Measurements from ENCODE around the gene GRAMD1A.
"Not testable (repeated sequence)": the region's sequence is repeated elsewhere in the genome, so short reads cannot be mapped to it uniquely, and the experiment has no call there.

Gene GRAMD1A

DNA sequence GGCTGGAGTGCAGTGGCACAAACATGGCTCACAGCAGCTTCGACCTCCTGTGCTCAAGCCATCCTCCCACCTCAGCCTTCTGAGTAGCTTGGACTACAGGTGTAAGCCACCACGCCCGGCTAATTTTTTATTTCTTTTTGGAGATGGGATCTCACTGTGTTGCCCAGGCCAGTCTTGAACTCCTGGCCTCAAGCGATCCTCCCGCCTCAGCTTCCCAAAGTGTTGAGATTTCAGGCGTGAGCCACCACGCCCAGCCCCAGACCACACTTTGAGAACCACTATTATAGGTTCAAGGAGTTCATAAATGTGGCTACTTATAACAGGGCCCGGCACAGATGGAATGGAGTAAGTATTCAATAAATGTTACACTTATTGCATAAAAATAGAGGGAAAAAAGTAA lies 26.9 kb downstream of the GRAMD1A start:
- no peak overlapping the region for H3K4me3 ChIP-seq
- H3K9me3 ChIP-seq (ENCODE audit: low read depth, low read length) = no peaks in the 10 kb centered on the region
- DNase-seq (ENCODE audit: low read depth, low spot score) = no peak
- H3K9ac ChIP-seq (ENCODE audit: insufficient read length) = no peak overlapping the region
- peaks cover 20% of the 10 kb centered on the region; the same call in 1 of the 2 replicates for H3K36me3 ChIP-seq (ENCODE audit: insufficient read depth, low read length)
- H3K27ac ChIP-seq = no peak overlapping the region
- TF ChIP-seq FOXP2 (optimal IDR thresholded peaks at IDR 0.05; ENCODE audit: control extremely low read depth, extremely low read length, insufficient read depth) (no peak), POLR2AphosphoS5 (IDR thresholded peaks at IDR 0.05; ENCODE audit: borderline replicate concordance, low read depth, low read length) (no peak), EZH2 (IDR thresholded peaks at IDR 0.05) (no peak)

- no peak for DNase-seq (ENCODE audit: low read depth, low spot score)
- no peak overlapping the region for H3K4me3 ChIP-seq
- no peak overlapping the region for H3K9ac ChIP-seq (ENCODE audit: insufficient read length)
- TF ChIP-seq FOXP2 (optimal IDR thresholded peaks at IDR 0.05; ENCODE audit: control extremely low read depth, extremely low read length, insufficient read depth) = no peak
- no peak; the same call in 1 of the 2 replicates for TF ChIP-seq POLR2AphosphoS5 (IDR thresholded peaks at IDR 0.05; ENCODE audit: borderline replicate concordance, low read depth, low read length)
- TF ChIP-seq EZH2 (IDR thresholded peaks at IDR 0.05) = no peak
- H3K36me3 ChIP-seq (ENCODE audit: insufficient read depth, low read length) = peaks cover 18% of the 10 kb centered on the region; the same call in 1 of the 2 replicates
- H3K9me3 ChIP-seq (ENCODE audit: low read depth, low read length) = no peaks in the 10 kb centered on the region
- no peak overlapping the region for H3K27ac ChIP-seq
Measured at GRCh38 chr19:35027851-35028599, 27.9 kb downstream of the GRAMD1A start.

DNA sequence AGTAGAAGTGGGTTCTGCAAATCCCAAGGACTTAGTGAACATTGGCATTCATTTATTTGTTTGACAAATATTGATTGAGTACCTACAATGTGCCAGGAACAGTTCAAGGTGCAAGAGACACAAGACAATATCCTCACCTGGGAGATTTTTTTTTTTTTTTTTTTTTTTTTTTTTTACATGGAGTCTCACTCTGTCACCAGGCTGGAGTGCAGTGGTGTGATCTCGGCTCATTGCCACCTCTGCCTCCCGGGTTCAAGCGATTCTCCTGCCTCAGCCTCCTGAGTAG lies 28.4 kb downstream of the GRAMD1A start:
- H3K9me3 ChIP-seq (ENCODE audit: low read depth, low read length); DNase-seq (ENCODE audit: low read depth, low spot score); H3K4me3 ChIP-seq; H3K9ac ChIP-seq (ENCODE audit: insufficient read length); H3K27ac ChIP-seq: not testable (repeated sequence)
- peaks cover 14% of the 10 kb centered on the region; the same call in 1 of the 2 replicates for H3K36me3 ChIP-seq (ENCODE audit: insufficient read depth, low read length)

DNA sequence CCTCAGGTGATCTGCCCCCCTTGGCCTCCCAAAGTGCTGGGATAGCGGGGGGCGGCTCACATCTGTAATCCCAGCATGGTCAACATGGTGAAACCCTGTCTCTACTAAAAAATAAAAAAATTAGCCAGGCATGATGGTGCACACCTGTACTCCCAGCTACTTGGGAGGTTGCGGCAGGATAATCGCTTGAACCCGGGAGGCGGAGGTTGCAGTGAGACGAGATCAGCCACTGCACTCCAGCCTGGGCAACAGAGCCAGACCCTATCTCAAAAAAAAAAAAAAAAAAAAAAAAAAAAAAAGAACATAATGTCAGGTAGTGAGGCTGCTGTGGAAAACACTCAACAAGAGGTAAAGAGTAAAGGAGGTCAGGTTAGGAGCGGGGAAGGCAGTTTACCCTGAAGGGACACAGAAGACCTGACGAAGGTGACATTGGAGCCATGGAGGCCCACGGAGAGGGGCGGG lies 29.2 kb downstream of the GRAMD1A start:
- H3K9ac ChIP-seq (ENCODE audit: insufficient read length); H3K36me3 ChIP-seq (ENCODE audit: insufficient read depth, low read length); H3K4me3 ChIP-seq; DNase-seq (ENCODE audit: low read depth, low spot score); H3K27ac ChIP-seq; H3K9me3 ChIP-seq (ENCODE audit: low read depth, low read length): not testable (repeated sequence)

GRCh38 chr19:35029737-35030256 lies 29.7 kb downstream of the GRAMD1A start:
- H3K4me3 ChIP-seq = peak overlapping the region; percentile 66
- no peak for DNase-seq (ENCODE audit: low read depth, low spot score)
- TF ChIP-seq EZH2 (IDR thresholded peaks at IDR 0.05) = no peak
- no peak for TF ChIP-seq POLR2AphosphoS5 (IDR thresholded peaks at IDR 0.05; ENCODE audit: borderline replicate concordance, low read depth, low read length)
- TF ChIP-seq FOXP2 (optimal IDR thresholded peaks at IDR 0.05; ENCODE audit: control extremely low read depth, extremely low read length, insufficient read depth) = no peak
- no peak overlapping the region for H3K27ac ChIP-seq
- peaks cover 4% of the 10 kb centered on the region; the same call in 1 of the 2 replicates for H3K36me3 ChIP-seq (ENCODE audit: insufficient read depth, low read length)
- no peak overlapping the region for H3K9ac ChIP-seq (ENCODE audit: insufficient read length)
- H3K9me3 ChIP-seq (ENCODE audit: low read depth, low read length) = no peaks in the 10 kb centered on the region

DNA sequence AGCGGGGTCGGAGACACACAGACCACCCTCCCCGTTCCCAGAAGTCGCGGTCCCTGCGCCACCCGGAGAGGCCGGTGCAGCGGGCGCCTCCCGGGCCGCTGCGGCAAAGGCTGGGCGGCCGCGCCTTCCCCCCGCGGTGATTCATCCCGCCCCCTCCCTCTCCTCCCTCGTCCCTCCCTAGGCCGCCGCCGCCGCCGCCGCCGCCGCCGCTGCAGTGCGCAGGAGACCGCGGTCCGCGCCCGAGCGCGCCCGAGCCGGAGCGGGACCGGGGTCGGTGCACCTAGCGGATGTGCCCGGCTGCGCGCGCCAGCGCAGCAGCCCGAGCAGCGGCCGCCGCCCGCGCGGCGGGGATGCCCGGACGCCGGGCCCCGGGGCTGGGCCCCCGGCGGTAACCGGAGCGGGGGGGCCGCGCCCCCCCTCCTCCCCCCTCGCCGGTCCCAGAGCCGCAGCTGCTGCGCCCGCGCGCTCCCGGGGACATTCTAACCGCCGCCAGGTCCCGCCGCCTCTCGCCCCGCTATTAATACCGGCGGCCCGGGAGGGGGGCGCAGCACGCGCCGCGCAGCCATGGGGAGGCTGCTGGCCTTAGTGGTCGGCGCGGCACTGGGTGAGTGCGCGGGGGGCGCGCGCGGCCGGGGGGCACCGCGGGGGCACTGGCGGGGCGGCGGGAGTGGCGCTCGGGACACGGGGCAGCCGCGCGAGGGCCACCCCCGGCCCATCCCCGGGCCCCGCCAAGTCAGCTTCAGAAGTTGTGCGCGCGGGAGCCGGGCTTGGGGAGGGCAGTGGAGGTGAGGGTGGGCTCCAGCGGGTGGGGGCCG lies 30.3 kb downstream of the GRAMD1A start, which contains the start of gene SCN1B:
SCN1B (plus strand) TSS at position 214 of the 815 bp plus-strand sequence; CDS start at position 565, 351 bp downstream.
- Histone ChIP-seq H3K36me3 (ENCODE audit: insufficient read depth, low read length) (peaks cover 3% of the 10 kb centered on the region; the same call in 1 of the 2 replicates), H3K27ac (no peak within 1 kb of the TSS), H3K4me3 (peak within 1 kb of the TSS; percentile 66), H3K9ac (ENCODE audit: insufficient read length) (no peak within 1 kb of the TSS), H3K9me3 (ENCODE audit: low read depth, low read length) (no peaks in the 10 kb centered on the region)
- no peak for DNase-seq (ENCODE audit: low read depth, low spot score)
- no peak for TF ChIP-seq FOXP2 (optimal IDR thresholded peaks at IDR 0.05; ENCODE audit: control extremely low read depth, extremely low read length, insufficient read depth)
- no peak for TF ChIP-seq EZH2 (IDR thresholded peaks at IDR 0.05)
- no peak for TF ChIP-seq POLR2AphosphoS5 (IDR thresholded peaks at IDR 0.05; ENCODE audit: borderline replicate concordance, low read depth, low read length)

GRCh38 chr19:35031072-35031881 lies 31.2 kb downstream of the GRAMD1A start:
- DNase-seq (ENCODE audit: low read depth, low spot score) = no peak
- H3K27ac ChIP-seq = no peak overlapping the region
- H3K9ac ChIP-seq (ENCODE audit: insufficient read length) = no peak overlapping the region
- TF ChIP-seq FOXP2 (optimal IDR thresholded peaks at IDR 0.05; ENCODE audit: control extremely low read depth, extremely low read length, insufficient read depth) = no peak
- H3K36me3 ChIP-seq (ENCODE audit: insufficient read depth, low read length) = peaks cover 3% of the 10 kb centered on the region; the same call in 1 of the 2 replicates
- H3K9me3 ChIP-seq (ENCODE audit: low read depth, low read length) = no peaks in the 10 kb centered on the region
- peak overlapping the region; percentile 52 for H3K4me3 ChIP-seq

- Histone ChIP-seq H3K27ac (no peak overlapping the region), H3K4me3 (no peak overlapping the region), H3K36me3 (ENCODE audit: insufficient read depth, low read length) (peaks cover 1% of the 10 kb centered on the region; the same call in 1 of the 2 replicates), H3K9ac (ENCODE audit: insufficient read length) (no peak overlapping the region), H3K9me3 (ENCODE audit: low read depth, low read length) (no peaks in the 10 kb centered on the region)
- no peak for DNase-seq (ENCODE audit: low read depth, low spot score)
- TF ChIP-seq EZH2 (IDR thresholded peaks at IDR 0.05) = no peak
- TF ChIP-seq POLR2AphosphoS5 (IDR thresholded peaks at IDR 0.05; ENCODE audit: borderline replicate concordance, low read depth, low read length) = no peak
- no peak for TF ChIP-seq FOXP2 (optimal IDR thresholded peaks at IDR 0.05; ENCODE audit: control extremely low read depth, extremely low read length, insufficient read depth)
Measured at GRCh38 chr19:35032356-35032865, 32.3 kb downstream of the GRAMD1A start.
